ENCODE data around the gene ASAP3.

GRCh38 chr1:23477359-23478144 is 6.4 kb downstream of the ASAP3 start:
- TF ChIP-seq CTCF (IDR thresholded peaks at IDR 0.05), result no peak
- no peak for TF ChIP-seq POLR2A (IDR thresholded peaks at IDR 0.05)

All from gastroesophageal sphincter (tissue), 3 donors.